CD4-positive, alpha-beta T cell treated with Interleukin-2 at 100 ng/mL for 4 hours (primary cell): ENCODE results near the gene LEFTY2.
"Not testable (repeated sequence)": the region's sequence is repeated elsewhere in the genome, so short reads cannot be mapped to it uniquely, and the experiment has no call there.

ENCODE experiments used
- DNase-seq: peaks from one replicate; pipeline ENCODE4 v3.0.0-alpha.2; 2020; ENCODE audit warnings: low spot score

Gene LEFTY2

GRCh38 chr1:225929462-225929861 is 11.6 kb downstream of the LEFTY2 start:
- not testable (repeated sequence) for DNase-seq

GRCh38 chr1:225928186-225929175 is 12.5 kb downstream of the LEFTY2 start:
- peak; percentile 19 for DNase-seq

- no peak for DNase-seq
These were observed 14.4 kb downstream of the LEFTY2 start for GRCh38 chr1:225926551-225927113.

- DNase-seq: peak; percentile 95
These were observed 17.1 kb downstream of the LEFTY2 start, which contains the start of gene PYCR2 for GRCh38 chr1:225923692-225924555. TSS of gene PYCR2 (minus strand) at chr1:225924250. CDS start at chr1:225924110, 140 bp downstream.

GRCh38 chr1:225923381-225923691 is 17.7 kb downstream of the LEFTY2 start:
- DNase-seq: no peak

GRCh38 chr1:225921734-225922709 is 19.0 kb downstream of the LEFTY2 start:
- no peak for DNase-seq

GRCh38 chr1:225919906-225920305 is 21.1 kb downstream of the LEFTY2 start:
- DNase-seq: peak; percentile 36

- DNase-seq: no peak
These were observed 22.7 kb downstream of the LEFTY2 start for GRCh38 chr1:225918280-225918679.

- DNase-seq: no peak
These were observed 23.5 kb downstream of the LEFTY2 start for GRCh38 chr1:225917536-225917935.

- DNase-seq: no peak
These were observed 23.9 kb downstream of the LEFTY2 start for GRCh38 chr1:225917101-225917500.

- DNase-seq: no peak
These were observed 25.5 kb downstream of the LEFTY2 start for GRCh38 chr1:225915538-225915991.

- no peak for DNase-seq
These were observed 26.1 kb downstream of the LEFTY2 start for GRCh38 chr1:225914947-225915346.

GRCh38 chr1:225914391-225914790 is 26.6 kb downstream of the LEFTY2 start:
- no peak for DNase-seq

GRCh38 chr1:225911191-225912130 is 29.6 kb downstream of the LEFTY2 start:
- peak; percentile 69 for DNase-seq

- DNase-seq: no peak
These were observed 31.5 kb downstream of the LEFTY2 start for GRCh38 chr1:225909477-225909876.

- no peak for DNase-seq
These were observed 32.2 kb downstream of the LEFTY2 start for GRCh38 chr1:225908773-225909172.

GRCh38 chr1:225908013-225908640 is 32.9 kb downstream of the LEFTY2 start:
- DNase-seq: no peak

GRCh38 chr1:225907341-225907740 is 33.7 kb downstream of the LEFTY2 start:
- DNase-seq: no peak

- DNase-seq: no peak
These were observed 34.6 kb downstream of the LEFTY2 start for GRCh38 chr1:225906467-225906866.
